GM18508 (cell line): ENCODE data around the gene ATE1.
A peak's percentile ranks its signal among the peaks of the same experiment; 100 is the strongest.
"Not testable (repeated sequence)": the region's sequence is repeated elsewhere in the genome, so short reads cannot be mapped to it uniquely, and the experiment has no call there.

Experiments used
- ATAC-seq: cut with Tn5 transposase; IDR thresholded peaks from one replicate; pipeline ENCODE4 v1.9.1; 2021; ENCODE audit warnings: moderate number of reproducible peaks; ENCODE audit not compliant: insufficient read depth, unreplicated experiment

ATE1 gene

DNA sequence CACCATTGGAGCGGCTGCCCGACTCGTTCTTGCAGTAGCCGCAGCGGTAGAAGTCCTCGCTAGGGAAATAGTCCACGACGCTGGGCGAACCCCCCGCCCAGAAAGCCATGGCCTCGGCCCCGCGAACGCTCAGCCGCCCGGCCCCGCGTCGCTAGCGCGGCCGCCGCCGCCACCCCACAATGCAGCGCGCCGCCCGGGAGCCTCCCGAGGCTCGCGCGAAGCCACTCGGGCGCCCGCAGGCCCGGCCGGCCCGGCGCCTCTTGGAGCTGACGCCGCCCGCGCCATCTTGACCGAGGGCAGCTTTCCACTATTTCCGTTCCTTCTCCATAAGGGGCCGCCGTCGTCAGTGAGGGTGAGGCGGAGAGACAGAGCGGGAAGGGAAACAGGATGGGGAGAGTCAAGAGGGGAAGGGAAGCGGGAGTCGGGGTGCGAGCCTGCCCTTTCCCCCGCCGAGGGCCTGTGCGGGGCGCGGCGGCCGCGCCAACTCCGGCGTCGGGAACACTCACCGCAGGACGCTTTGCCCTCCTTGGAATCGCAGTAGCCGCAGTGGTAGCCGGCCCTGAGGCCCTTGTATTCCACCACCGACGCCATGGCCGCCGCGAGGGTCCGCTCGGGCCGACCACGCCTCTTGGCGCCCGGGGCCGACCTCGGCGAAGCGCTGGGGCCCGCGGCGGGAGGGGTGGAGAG lies at the start of gene ATE1:
ATE1 (minus strand) TSS at position 191 of the 687 bp plus-strand sequence; CDS start at position 109, 82 bp downstream.
- ATAC-seq: peak; percentile 35

DNA sequence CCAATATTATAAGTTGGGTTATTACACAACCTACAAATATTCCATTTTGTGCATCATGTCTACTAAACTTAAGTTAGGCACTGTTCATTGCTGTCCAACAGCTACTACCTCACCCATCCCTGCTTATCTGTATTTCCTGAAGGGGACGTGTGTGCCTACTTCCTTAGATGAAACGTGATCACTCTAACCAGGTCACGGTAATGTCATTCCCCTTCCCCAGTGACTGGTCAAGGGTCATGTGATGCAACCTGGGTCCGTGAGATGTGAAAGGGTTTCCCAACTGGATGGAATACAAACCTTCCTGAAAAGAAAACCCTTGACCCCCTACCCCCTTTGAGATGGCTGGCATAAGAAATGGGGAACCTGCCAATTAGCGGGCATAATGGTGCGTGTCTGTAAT lies 48.8 kb upstream of the ATE1 start:
- no peak for ATAC-seq

DNA sequence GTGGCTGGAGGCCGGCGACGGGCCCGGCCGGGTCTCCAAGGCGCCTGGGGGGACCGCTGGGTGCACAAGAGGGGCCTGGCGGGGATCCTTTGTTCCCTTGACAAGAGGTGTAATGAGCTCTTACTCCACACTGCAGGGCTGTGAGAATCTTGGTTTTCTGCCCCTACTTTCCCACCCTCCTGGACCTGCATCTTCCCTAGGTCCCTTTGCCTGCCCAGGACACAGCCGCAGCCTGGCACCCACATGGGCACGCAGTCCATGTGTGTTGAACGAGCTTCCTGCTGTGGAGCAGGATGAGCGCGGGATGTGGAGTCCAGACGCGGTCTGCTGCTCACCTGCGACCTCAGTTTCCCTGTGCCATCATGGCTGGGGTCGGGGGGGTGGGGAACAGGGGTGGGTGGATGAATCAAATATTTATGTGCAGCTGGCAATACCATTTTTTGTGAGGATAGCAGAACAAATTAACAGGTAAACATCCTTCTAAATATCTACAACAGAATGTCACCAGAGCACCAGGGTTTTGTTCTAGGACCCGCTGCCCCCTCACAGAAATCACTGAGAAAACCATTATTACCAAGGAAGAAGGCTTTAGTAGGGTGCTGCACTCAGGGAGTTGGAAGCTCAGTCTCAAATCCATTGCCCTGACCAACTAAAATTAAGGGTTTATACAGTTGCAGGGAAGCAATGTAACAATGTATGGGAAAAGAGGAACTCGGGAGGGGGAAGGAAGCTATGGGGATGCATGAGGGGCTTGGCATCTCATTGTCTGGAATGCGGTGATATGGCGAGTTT lies 47.7 kb upstream of the ATE1 start:
- ATAC-seq: no peak

- peak; percentile 46 for ATAC-seq
Observed at GRCh38 chr10:121974535-121975294, 46.9 kb upstream of the ATE1 start, which contains the start of gene NSMCE4A. NSMCE4A (minus strand) TSS chr10:121975217; CDS start chr10:121975165, 52 bp downstream.

DNA sequence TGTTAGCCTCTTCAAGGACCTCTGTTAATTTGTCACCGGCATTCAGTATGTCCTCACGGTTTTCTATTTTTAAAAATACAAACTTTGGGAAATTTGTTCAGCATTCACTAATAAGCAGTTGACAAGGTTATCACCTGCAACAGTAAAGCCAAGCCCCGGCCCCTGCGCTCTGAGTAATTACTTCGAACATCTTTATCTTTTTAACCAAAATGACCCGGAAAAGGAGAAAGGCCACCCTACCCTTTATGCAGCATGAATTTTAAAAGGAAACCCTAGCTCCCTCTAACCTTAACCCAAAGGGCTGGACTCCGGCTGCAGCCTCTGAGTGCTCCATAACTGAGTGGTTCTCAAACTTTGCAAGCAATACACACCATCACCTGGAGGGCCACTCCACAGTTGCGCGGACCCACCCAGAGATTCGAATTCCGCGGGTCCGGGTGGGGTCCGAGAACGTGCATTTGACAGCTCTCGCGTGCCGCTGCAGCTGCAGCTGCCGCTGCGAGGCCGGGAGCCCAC lies 46.2 kb upstream of the ATE1 start:
- ATAC-seq: peak; percentile 28

DNA sequence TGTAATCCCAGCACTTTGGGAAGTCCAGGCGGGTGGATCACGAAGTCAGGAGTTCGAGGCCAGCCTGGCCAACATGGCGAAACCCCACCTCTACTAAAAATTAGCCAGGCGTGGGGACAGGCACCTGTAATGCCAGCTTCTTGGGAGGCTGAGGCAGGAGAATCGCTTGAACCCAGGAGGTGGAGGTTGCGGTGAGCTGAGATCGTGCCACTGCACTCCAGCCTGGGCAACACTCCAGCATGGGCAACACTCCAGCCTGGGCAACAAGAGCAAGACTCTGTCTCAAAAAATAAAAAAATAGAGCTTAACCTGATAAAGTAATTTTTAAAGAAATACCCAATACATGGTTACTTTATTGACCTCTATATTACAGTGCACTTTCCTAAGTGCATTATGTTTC lies 41.3 kb upstream of the ATE1 start:
- ATAC-seq: not testable (repeated sequence)

DNA sequence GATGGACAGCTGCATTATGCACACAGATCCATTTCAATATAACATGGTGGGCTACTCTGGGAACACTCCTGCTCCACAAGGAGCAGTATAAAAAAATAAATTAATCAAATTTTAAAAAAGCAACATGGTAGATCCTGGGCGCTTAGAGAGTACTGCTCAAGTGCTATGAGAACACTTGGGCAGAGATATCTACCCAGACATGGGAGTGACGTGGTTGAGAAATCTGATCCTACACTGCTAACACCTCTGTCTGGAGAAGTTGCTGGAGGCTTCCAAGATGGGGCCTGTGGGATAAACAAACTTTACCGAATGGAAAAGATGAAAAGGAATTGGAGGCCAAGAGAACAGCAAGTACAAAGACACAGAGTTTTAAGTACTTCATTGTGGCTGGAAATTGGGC lies 38.2 kb upstream of the ATE1 start:
- ATAC-seq: no peak

DNA sequence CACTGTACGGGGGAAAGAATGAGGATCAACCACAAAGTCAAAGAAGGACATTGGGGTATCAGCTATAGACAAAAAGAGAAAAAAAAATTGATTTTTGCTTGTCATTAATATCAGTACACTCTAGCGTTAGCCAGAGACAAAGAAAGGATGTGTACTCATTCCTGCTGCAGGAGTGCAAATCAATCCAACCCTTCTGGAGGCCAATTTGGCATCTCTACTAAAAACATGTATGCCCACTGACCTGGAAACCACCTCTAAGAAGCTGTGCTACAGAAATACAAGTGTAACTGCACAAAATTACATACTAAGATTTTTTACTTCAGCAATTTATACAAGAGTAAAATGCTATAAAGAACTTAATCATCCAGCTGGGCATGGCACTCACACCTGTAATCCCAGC lies 33.6 kb upstream of the ATE1 start:
- ATAC-seq: no peak

- no peak for ATAC-seq
Observed at GRCh38 chr10:121959671-121960070, 31.8 kb upstream of the ATE1 start.

DNA sequence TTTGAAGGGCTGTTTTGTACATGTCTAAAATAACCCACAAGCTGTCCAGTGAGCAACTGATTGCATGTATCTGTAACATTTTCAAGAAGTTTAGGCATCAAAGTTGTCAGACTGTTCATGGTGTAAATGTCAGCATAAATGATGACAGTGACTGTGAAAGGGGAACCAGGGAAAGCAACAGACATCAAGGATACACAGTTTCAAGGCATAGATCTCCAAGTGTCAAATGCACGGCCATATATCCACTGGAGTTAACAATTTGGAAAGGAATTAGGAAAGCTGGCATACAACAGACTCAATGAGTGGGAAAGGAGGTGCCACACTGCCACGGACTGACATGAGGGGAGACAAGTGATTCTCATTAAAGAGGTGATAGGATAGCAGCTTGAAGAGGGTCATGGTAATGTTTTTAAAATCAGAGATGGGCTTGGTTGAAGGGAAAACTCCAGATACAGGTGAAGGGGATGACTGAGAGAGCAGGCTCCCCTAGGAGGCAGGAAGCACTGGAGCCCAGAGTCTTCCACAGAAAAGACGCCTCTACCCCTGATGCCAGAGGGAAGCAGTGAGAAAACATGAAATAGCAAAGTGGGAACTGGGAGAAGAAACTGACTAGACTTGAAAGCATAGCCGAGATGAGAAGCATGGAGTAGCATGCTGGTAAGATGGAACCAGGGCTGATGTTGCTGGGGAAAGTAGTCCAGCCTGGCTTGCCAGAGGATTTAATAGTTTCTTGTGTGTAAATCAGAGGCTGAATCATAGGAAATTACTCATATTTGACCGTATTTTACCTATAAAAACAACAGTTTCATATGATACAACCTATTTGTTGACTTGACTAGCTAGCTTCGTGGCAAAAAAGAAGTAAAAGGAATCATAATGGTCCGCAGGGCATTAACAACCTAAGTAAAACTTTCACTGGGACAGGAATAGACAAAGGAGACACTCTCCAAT lies 28.6 kb upstream of the ATE1 start:
- no peak for ATAC-seq

DNA sequence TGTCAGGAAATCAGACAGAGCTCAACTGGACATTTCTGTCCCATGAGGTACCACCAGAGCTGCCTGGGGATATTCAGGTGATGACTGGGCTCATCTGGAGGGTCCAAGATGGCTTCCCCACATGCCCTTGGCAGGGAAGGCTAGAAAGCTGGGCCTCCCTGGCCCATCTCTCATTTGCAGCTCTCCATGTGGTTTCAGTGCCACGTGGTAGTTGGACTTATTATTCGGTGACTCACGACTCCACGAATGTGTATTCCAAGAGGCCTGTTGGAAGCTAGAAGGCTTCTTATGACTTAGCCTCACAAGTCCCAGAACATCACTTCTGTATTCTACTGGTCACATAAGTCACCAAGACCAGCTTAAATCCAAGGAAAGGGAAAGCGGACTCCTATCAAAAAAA lies 24.4 kb upstream of the ATE1 start:
- no peak for ATAC-seq

GRCh38 chr10:121949451-121949850 lies 21.6 kb upstream of the ATE1 start:
- ATAC-seq: no peak

DNA sequence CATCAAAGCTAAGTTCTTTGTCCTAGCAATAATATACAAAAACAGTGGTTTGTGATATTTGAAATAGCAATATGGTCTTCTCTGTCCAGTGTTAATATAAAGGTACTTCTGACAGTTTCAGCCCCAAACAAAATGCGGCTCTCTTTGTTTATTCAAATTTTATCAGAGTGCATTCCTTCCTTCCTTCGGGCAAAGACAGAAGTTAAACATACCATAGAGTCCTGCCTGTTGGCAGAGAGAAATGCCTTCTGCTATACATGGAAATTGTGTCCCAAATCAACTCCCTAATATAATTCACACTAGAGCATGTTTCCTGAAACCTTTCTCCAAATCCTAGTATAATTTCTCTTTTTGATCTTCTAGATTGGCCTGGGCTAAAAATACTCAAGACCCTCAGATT lies 21.2 kb upstream of the ATE1 start:
- ATAC-seq: no peak

- ATAC-seq: no peak
Observed at GRCh38 chr10:121947343-121948330, 19.8 kb upstream of the ATE1 start.

DNA sequence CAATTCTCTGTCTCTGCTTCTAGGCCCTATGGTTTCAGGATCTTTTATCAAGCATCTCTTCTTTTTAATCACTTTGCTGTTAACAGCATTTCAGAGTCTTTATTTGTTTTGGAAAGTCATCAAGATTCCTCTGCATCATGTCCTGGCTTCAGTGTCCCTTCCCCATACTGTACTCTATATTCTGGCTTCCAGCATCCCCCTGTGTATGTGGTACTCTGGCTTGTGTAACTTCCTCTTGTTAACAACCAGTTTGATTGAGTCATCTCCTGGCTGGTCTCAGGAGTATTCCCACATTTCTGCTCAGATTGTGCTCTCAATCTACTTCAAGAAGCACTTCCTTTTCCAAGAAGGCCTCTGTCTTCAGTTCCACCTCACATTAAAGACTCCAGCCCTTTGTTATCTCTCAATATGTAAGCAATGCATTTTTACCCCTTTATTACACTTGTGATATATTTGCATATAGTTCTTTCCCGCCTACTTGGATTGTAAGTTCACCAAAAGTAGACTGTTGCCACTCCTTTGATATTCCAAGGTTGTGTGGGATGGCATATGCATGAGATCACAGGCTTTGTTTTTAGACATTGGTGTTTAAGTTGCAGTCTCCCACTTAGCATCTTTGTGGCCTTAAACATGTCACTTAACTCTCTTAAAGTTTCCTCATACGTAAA lies 15.1 kb upstream of the ATE1 start:
- ATAC-seq: no peak

- no peak for ATAC-seq
Observed at GRCh38 chr10:121941532-121941931, 13.7 kb upstream of the ATE1 start.

- ATAC-seq: no peak
Observed at GRCh38 chr10:121936295-121936694, 8.5 kb upstream of the ATE1 start.

- ATAC-seq: no peak
Observed at GRCh38 chr10:121935702-121936101, 7.9 kb upstream of the ATE1 start.
